NB4 (cell line): ENCODE measurements around the gene PRR19.

Experiments used
- DNase-seq: peaks from one replicate; pipeline ENCODE4 v3.0.0; 2010; ENCODE audit warnings: low read depth
- H3K4me3 ChIP-seq: one replicate; pipeline ENCODE4 v1.5.1; 2011; ENCODE audit warnings: mild to moderate bottlenecking, low read depth, low read length, moderate library complexity
- MYC ChIP-seq: IDR thresholded peaks from 2 replicates; pipeline ENCODE4 v1.6.1; 2011; ENCODE audit warnings: low read depth, low read length
- POLR2A ChIP-seq: IDR thresholded peaks from 2 replicates; pipeline ENCODE4 v1.6.1; 2011; ENCODE audit warnings: mild to moderate bottlenecking; ENCODE audit not compliant: insufficient read length; ENCODE audit errors: extremely low read depth
- TF ChIP-seq, protein P1 (sequence below): IDR thresholded peaks from one replicate; pipeline ENCODE4 v1.5.1; 2012; ENCODE audit warnings: low read depth, low read length
- TF ChIP-seq, protein P2 (sequence below): IDR thresholded peaks from 2 replicates; pipeline ENCODE4 v1.6.1; 2011; ENCODE audit warnings: low read depth, low read length

Gene PRR19

DNA sequence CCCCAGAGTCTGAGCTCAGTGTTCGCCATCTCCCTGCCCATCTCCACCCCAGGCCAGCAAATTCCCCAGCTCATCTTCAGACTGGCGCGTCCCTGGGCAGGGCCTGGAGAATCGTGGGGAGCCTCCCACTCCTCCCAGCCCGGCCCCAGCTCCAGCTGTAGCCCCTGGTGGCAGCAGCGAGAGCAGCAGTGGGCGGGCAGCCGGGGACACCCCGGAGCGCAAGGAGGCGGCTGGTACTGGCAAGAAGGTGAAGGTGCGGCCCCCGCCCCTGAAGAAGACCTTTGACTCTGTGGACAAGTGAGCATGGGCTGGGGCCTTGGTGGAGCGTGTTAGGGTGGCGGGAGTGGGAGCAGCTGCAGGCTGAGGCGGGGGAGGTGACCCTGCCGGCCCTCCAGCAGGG is 8.4 kb upstream of the PRR19 start:
- DNase-seq = no peak
- TF ChIP-seq, protein P1, sequence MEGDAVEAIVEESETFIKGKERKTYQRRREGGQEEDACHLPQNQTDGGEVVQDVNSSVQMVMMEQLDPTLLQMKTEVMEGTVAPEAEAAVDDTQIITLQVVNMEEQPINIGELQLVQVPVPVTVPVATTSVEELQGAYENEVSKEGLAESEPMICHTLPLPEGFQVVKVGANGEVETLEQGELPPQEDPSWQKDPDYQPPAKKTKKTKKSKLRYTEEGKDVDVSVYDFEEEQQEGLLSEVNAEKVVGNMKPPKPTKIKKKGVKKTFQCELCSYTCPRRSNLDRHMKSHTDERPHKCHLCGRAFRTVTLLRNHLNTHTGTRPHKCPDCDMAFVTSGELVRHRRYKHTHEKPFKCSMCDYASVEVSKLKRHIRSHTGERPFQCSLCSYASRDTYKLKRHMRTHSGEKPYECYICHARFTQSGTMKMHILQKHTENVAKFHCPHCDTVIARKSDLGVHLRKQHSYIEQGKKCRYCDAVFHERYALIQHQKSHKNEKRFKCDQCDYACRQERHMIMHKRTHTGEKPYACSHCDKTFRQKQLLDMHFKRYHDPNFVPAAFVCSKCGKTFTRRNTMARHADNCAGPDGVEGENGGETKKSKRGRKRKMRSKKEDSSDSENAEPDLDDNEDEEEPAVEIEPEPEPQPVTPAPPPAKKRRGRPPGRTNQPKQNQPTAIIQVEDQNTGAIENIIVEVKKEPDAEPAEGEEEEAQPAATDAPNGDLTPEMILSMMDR = no peak
- H3K4me3 ChIP-seq = no peak overlapping the region

DNA sequence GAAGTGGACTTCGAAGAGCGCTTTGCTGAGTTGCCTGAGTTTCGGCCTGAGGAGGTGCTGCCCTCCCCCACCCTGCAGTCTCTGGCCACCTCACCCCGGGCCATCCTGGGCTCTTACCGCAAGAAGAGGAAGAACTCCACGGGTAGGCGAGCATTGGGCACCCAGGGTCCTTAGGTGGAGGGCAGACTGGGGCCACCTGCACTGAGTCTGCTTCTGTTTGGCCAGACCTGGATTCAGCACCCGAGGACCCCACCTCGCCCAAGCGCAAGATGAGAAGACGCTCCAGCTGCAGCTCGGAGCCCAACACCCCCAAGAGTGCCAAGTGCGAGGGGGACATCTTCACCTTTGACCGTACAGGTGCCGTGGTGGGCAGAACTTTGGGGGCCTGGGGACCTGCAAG is 8.0 kb upstream of the PRR19 start:
- DNase-seq = no peak
- TF ChIP-seq, protein P2, sequence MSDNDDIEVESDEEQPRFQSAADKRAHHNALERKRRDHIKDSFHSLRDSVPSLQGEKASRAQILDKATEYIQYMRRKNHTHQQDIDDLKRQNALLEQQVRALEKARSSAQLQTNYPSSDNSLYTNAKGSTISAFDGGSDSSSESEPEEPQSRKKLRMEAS = no peak
- TF ChIP-seq POLR2A (no peak), MYC (no peak)
- TF ChIP-seq, protein P1 = no peak

DNA sequence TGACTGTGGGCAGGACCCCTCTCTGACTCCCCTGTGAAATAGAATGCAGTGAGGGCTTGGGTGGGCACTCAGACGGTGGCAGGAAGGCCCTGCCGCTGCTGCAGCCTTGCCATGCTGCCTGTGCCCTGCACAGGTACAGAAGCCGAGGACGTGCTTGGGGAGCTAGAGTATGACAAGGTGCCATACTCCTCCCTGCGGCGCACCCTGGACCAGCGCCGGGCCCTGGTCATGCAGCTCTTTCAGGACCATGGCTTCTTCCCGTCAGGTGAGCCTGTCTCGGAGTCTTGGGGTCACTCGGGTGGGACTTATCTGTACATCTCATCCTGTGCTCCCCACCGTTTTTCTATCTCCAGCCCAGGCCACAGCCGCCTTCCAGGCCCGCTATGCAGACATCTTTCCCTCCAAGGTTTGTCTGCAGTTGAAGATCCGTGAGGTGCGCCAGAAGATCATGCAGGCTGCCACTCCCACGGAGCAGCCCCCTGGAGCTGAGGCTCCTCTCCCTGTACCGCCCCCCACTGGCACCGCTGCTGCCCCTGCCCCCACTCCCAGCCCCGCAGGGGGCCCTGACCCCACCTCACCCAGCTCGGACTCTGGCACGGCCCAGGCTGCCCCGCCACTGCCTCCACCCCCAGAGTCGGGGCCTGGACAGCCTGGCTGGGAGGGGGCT is 7.3 kb upstream of the PRR19 start:
- H3K4me3 ChIP-seq = no peak overlapping the region
- TF ChIP-seq MYC (no peak), POLR2A (no peak)
- TF ChIP-seq, protein P2 = no peak
- TF ChIP-seq, protein P1 = no peak
- DNase-seq = no peak

More for the DNA sequence above, 8.0 kb upstream of the PRR19 start:
- no peak overlapping the region for H3K4me3 ChIP-seq

DNA sequence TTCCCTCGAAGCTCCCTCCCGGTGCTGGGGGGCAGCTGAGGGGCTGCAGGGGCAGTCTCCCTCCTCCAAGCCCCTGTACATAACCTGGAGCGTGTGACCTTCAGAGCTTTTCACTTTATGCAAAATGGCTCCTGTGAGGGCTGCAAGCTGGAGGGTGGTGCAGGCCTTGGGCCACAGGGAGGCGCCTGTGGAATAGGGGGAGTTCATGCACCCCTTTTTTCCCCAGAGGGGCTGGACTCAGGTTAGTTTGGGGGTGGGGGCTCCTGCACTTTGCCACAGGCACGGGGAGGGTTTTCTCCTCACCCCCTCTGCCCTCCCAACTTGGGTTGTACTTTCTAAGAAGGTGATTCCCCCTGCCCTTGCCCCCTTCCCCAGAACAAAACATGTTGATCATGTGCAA is 6.6 kb upstream of the PRR19 start:
- no peak for DNase-seq
- TF ChIP-seq, protein P1 = no peak
- TF ChIP-seq POLR2A (no peak), MYC (no peak)
- TF ChIP-seq, protein P2 = no peak
- H3K4me3 ChIP-seq = no peak overlapping the region

DNA sequence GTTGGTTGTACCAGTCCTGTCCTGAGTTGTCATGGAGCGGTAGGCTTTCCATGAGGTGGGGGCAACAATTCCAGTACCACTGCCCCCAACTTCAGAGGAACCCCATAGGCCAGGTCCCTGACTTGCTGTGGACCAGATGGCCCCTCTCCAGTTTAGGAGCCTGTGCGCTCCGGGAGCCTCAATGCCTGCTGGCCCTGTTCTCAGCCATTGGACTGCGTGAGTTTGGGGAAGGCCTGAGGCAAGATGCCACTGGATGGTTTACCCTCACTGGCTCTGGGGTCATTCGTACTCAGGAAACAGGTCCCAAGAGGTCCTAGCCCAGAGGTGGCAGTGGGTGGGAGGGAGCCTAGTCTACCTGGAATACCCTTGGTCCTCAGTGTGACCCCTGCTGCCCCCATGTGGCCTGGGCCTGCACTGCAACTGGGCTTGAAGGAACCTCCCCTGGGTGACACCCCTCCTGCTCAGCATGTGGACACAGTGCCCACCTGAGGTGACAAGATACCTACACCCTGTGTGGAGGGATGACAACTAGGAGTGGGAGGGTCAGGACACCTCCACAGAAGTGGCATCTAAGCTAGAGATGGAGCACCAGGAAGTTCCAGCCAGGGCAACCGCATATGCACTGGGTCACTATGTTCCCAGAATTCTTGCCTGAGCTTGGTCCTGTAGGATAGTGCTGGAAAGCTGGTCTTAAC is 6.0 kb upstream of the PRR19 start:
- peak; percentile 58 for DNase-seq
- TF ChIP-seq, protein P1 = peak; percentile 85
- TF ChIP-seq, protein P2 = peak; percentile 24; the same call in 1 of the 2 replicates
- no peak for TF ChIP-seq MYC
- TF ChIP-seq POLR2A = no peak
- no peak overlapping the region for H3K4me3 ChIP-seq

DNA sequence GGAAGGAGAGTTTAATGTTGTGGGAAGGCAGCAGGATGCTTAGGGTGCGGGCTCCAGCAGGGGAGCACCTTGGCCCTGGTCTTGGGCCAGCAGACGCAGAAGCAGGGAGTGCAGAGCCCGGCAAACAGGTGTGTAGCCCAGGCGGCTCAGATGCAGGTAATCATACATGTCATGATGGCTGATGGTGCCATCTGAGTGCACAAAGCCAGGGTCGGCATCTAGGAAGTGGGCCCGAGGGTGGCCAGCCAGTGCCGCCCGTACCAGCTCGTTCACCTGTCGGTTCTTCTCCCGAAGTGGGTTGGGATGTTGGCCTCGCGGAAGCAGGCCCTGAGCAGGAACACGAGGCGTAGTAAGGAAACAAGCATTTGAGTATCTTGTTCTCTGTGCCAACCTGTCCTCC is 4.9 kb upstream of the PRR19 start:
- no peak overlapping the region for H3K4me3 ChIP-seq
- no peak for DNase-seq

More for the DNA sequence above, 4.9 kb upstream of the PRR19 start:
- no peak for TF ChIP-seq POLR2A
- TF ChIP-seq MYC = no peak
- TF ChIP-seq, protein P1 = no peak
- TF ChIP-seq, protein P2 = no peak
